Stimulated activated CD4-positive, alpha-beta T cell treated with anti-CD3 and anti-CD28 coated beads, Interleukin-2, amount 100 ng/mL, for 4 hours (primary cell): ENCODE measurements around the gene FOXP1.

Source experiments
- DNase-seq: peaks from one replicate; pipeline ENCODE4 v3.0.0-alpha.2; 2020; ENCODE audit warnings: low read depth

The FOXP1 gene

DNA sequence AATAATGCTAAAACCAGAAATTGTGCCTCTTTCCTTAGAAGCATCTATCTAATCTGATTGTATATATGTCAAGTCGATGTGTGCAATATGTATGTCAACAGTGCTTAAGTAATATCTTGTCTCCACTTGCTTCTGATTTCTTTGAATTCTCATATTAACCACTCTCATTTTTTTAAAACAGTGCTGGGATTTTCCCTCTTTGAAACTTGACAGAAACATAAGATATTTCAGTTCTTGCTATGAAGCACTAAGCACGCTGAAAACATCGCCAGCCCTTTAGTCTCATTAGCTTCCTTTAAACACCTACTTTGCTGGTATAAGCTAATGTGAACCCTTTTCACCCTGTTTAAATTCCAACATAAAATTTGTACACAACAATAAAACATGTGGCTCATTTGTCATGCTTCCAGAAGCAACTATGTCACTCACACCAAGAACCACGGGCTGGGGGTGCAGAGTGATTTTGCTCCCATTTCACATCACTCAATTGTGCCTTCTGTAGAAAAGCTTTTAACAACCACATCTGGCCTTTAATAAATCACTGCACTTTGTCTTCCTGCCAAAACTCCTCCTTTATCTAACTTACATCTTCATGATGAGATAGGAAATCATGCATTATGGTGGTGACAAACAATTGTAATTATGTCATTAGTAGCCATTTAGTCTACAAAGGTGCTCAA lies 185.2 kb downstream of the FOXP1 start:
- no peak for DNase-seq

DNA sequence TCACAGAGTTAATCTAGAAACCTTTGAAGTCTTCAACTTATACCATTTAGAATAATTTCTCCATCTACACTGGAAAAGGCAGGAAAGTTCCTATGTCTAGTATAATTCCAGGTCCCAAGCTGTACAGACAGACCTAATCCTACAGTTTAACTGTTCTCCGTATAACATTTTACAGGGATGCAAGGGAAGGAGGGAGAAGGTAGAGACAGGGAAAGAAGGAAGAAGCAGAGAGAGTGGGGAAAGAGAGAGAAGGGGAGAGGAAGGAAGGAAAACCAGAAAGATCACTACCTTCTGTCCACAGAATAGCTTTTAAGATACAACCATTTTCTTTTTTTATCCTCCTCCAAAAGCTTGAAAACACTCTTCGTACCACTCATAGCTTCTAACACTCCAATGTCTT lies 185.8 kb downstream of the FOXP1 start:
- DNase-seq: no peak

DNA sequence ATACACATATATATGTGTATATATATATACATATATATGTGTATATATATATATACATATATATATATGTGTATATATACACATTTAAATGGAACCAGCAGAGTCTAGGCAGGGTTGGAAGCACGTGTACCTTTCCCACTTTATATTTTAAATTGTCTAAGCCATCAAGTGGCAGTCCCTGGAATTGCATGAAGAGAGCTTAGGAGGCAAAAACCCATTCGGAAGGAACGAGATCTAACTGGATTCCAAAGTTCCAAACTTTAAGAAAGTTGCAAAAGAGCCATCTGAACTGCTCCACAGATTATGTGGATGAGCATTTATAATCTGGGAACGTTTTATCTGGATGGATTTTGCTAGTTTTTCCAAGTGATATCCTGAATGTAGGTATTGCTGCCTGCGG lies 186.5 kb downstream of the FOXP1 start:
- DNase-seq: no peak

DNA sequence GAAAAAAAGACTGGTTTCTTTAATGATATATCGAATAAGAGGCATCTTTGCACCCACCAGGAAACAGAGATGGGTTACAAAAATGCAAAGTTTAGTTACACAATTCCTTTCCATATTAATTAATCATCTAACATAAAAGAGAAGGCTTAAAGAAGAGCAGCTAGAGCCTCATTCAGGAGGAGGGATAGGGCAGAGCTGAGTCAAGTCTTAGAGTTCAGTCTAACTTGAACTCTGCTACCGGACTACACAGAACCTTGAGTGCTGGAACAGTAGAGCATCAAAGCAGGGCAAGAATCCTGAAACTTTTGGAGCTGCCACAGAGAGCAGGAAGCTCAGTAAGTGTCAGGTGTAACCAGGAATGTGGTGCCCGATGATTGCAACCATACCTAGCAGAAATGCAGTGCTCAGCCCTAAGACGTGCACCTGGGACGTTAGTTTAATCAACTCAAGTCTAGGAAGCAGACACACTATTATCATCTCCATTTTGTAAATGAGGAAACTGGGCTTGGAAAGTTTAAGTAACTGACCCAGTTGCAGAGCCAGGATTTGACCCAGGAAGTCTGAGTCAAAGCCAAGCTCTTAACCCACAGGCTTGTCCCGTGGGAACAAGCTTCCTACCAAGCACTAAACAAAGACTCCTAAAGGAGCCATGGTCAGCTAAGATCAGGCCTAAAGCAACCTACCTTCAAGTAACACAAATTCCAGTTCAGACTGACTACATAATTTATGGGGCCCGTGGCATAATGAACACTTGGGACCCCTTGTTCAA lies 187.4 kb downstream of the FOXP1 start:
- no peak for DNase-seq

DNA sequence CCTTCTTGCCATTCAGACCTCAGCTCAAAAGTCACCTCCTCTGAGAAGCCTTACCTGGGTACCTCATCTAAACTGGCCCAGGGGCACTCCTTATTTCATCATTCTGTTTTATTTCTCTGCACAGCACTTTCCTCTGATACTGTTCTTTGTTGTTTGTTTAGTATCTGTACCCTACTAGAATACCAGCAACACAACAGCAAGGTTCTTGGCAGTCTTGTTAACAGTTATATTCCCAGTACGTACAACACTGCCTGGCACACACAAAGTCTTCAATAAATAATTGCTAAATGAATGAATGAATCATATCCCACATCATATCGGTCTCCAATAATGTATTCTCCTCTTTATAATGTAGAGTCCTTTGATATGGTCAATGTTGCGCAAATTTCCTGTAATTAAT lies 188.1 kb downstream of the FOXP1 start:
- no peak for DNase-seq

DNA sequence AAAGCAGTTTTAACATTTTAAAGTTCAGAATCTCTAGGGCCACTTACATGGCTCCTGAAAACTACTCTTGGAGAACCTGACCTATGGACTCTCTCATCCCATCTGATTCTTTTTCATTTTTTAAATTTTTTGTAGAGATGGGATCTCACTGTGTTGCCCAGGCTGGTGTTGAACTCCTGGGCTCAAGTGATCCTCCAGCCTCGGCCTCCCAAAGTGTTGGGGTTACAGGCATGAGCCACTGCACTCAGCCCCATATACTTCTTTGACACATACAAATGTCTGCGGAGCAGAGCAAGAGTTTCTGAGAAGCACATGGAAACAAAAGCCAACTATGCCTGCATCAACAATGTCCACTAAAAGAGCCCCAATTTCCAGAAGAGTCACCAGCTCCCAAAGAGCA lies 189.8 kb downstream of the FOXP1 start:
- no peak for DNase-seq

DNA sequence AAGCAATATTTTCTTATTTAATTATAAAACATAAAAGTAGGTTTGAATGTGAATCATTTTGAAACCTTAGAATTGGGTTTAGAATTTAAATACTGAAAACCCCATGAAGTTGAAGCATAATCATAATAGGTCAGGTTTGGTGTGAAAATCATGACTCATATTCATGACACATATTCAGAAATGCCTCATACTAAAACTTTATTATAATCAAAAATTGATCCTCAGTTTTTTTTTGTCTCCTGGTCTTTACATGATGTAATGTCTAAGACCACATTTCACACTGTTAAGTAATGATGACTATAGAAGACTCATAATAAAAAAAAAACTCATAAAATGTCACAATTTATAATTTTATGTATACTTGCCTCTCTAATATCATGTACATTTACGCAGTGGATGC lies 190.4 kb downstream of the FOXP1 start:
- no peak for DNase-seq

DNA sequence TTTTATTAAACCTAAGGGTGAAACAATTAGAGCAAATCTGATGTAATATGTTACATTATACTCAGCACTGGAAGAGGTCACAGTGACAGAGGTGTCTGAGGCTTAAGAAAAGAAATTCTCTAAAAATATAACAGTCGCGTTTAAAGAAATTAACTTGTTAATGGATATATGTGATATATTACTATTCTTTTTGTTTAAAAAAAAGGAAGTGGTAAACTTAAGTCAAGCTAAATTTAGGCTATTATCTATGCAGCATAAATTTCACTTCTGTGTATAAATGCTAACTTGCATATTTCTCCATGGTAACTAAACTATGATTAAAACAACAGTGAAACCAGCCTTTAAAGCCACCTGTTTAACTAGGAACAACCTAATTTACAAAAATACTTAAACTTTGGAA lies 191.3 kb downstream of the FOXP1 start:
- DNase-seq: no peak

DNA sequence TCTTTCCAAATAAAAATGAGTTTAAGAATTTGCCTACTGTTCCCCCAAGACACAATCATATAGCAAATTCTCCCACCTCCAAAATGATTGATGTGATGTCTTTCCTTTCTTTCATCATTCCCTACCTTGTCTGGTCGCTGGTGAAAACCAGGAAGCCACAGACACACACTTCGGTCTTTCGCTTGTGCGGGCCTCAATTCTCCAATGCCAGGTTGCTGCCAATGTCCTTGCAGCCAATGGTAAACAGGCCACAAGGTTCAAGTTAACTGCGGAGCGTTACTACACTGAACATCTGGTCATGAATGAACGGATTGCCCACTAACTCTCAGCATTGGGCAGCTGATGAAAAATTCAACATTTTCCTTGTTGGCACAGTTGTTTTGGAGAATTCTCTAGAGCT lies 192.2 kb downstream of the FOXP1 start:
- no peak for DNase-seq

DNA sequence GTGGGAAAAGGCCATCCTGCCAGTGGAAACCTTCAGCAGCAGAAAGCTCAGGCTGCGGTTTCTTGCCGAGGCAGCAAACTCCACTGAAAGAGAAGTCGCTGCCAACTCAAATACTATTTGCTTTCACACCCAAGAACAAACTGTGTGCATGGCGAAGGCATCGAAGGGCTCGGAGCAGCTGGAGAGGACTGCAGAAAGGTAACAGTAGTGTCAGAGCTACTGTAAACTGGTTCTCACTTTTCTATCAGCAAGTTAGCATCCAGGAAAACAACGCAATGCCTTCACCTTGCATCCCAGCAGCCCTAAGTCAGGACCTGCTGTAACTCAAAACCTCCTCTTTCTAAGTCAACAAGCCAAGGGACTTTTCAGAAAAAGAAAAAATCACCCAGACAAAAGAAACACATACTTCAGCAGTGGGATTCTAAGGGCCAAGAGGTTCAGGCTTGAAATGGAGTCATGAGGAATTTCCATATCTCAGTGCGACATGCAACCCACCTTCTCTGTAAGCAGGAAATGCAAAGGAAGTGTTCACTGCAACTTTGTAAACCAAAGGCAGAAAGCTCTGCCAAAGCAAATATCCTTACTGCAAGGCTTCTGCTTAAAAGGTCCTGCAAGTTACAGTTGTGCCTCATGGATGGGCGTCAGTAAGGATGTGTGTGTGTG lies 193.5 kb downstream of the FOXP1 start:
- no peak for DNase-seq

DNA sequence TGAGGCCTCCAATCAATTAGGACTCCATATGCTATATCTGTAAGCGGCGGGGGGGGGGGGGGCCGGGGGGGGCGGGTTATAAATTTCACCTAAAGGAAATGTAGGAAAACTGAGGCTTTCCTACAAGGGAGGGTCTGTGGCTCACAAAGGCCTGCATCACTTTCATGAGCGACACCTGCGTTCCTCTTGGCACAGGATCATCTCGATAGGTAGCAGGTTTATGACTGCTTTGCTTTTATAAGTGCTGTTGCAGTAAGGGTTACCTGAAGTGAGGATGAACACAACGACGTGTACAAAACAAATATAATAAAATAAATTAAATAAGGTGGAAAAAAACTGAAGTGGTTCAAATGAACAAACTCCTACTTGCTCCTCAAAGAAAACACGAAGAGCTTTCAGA lies 194.3 kb downstream of the FOXP1 start:
- no peak for DNase-seq

DNA sequence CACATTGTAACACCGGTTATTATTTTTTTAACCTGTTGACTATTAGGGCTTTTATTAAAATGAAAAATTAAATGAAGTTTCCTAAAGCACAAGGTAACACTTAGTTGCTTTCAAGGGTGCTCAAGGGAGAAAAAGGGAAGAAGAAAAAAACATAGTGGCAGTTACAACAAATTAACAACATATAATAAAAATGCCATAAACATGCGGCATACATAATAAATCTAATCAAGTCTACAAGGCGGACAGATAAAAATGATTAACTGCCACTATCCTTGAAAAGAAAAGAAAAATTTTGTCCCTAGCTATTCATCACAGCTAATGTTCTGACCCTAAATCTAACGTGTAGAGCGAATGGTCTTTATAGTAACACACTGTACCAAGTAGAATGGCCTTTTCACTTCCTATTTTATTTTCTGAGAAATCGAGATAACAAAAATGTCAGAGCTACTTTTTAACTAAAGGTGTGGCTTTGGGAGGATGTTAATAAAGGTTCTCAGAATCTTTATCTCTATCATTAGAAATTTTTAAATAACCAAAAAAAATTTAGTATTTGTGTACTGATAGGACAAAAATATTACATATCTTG lies 194.9 kb downstream of the FOXP1 start:
- no peak for DNase-seq

DNA sequence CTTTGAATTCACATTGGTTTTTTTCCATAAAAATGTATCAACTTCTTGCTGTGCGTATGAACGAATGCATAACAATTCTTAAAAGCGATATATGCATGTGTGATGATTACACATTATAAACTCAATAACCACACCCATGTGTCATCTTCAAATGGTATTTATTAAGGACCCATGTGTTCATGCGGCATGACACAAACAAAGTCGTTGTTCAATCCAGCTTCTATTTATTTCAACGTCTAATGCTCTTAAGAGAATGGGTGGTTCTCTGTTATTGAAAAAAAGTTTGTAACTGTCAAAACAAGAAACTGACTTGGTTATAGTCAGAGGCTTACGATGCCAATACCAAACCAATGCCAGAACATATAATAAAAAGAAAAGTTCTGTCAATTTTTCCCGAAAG lies 195.9 kb downstream of the FOXP1 start:
- no peak for DNase-seq

DNA sequence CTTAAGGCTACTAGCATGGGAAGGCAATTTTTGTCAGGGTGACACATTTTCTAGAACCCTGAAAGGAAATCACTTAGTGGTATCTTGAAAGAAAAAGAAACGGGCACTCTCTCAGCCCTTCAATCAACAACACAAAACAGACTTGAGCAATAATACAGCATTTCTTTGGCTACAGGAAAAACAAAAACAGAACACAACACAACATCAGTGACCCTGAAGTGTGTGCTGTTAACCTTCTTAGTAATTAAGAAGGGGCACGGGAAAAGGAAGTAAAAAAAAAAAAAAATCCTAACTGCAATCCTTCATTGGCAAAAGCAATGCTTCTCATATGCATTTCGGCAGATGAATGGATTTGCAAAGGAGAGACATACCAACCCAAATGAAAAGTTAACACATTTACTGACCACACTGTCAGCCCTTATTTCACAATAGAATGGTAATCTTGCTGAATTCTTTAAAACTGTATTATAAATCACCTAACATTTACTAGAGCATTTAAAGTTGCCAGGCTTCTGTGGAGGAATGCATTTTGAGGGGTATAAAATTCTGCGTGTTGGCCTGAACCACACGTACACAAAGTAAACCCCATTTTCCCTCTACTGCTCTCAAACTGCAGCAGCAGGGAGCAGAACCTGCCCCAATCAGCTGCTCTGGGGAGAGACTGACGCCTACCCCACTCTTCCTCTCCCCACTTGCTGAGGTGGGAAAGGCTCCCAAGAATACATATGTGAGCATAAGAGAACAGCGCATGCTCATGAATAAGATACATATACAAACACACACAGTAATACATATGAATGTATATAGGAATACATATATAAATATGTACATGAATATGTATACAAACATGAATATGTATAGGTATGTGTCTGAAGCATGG lies 198.5 kb downstream of the FOXP1 start:
- DNase-seq: no peak

DNA sequence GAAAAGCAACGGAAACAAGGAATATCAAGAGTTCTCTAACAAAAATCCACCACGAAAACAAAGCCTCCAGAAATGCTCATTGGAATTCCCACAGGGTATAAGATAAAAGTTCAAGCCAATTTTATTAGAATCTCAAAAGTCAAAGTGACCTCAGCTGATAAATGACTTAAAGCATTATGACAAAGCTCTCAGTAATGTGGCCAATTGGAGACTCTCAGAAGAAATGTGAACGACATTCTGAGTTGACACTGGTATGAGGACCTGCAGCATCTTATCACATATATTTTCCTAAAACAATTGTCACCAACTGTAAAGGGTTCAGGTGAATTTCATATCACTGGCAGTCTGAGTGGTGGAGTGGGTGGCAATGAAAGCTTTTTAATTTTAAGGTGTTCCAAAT lies 199.1 kb downstream of the FOXP1 start:
- no peak for DNase-seq

DNA sequence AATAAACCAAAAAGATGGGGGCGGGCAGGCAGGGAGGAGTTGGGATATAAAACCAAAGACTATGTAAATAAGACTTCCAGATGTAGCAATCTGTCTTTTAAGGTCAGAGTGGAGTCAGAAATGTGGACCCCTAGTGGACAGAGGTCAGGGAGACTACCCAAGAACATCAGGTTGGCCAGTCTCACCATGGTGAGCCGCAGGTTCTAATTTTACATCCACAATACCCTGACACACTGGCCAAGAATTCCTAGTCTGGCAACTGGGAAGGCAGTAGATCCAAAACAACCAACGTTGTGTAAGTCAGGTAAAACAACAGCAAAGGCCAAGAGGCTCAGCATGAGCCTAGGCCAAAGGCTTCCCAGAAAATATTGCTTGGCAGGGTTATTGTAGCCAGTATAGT lies 203.4 kb downstream of the FOXP1 start:
- no peak for DNase-seq

DNA sequence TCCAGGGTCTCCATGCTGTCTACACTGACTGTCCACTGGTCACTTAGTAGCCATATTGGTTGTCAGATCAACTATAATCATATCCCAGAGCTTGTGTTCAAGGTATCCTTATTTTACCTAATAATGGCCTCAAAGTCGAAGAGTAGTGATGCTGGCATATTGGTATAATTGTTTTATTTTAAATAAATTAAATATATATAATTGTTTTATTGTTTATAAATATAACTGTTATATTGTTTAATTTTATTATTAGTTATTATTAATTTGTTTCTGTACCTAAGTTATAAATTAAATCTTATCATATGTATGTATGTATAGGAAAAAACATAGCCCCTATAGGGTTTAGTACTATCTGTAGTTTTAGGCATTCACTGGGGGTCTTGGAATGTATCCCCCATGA lies 205.0 kb downstream of the FOXP1 start:
- DNase-seq: no peak

DNA sequence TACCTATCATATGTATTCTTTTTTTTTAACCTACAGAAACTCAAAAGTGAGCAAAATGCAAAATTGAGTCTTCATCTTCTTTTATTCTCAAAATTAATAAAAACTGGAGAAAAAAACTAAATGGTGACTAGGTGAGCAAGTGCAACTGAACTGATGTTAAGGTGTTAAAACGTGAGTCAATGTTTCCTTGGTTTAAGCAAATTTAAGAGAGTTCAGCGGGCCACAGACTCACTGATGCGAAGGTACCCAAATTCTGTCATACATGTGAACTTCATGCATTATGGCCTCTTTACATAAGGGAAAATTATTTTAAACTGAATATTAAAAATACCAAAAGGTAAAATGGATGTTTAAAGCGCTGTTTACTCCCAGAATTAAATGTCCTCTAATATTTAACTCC lies 206.6 kb downstream of the FOXP1 start:
- no peak for DNase-seq

DNA sequence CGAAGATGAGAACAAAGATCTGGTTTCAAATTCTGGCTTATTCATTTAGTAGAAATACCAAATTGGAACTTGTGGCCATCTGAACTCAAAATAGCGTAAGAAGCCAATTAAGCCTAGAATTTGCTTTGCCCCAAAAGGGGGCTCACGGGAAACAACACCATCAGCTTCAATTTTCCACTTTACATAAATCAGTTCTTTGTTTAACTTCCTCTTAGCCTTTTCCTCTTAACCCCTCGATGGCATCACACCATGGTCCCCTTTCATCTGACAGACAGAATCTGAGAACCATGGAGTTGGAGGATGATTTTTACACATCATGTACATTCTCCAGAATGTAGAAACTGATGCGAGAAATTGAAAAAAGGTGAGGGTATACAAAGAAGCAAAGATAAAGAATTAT lies 207.0 kb downstream of the FOXP1 start:
- no peak for DNase-seq

DNA sequence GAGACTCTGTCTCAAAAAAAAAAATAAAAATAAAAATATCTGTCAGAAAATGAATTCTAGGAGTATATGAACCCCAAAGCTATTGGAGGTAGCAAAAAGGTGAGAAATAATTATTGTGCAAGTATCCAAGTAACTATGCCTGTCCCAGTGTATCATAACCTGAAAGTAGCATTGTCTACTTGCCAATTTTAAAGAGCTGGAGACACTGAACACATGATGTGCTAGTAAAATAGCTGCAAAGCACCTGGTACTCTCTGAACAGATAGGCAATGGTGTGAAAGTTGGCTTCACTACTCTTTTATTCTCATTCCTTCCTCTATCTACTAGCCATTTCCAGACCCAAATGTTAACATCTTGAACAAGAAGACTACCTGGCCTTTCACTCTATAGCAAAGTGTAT lies 208.9 kb downstream of the FOXP1 start:
- DNase-seq: no peak

DNA sequence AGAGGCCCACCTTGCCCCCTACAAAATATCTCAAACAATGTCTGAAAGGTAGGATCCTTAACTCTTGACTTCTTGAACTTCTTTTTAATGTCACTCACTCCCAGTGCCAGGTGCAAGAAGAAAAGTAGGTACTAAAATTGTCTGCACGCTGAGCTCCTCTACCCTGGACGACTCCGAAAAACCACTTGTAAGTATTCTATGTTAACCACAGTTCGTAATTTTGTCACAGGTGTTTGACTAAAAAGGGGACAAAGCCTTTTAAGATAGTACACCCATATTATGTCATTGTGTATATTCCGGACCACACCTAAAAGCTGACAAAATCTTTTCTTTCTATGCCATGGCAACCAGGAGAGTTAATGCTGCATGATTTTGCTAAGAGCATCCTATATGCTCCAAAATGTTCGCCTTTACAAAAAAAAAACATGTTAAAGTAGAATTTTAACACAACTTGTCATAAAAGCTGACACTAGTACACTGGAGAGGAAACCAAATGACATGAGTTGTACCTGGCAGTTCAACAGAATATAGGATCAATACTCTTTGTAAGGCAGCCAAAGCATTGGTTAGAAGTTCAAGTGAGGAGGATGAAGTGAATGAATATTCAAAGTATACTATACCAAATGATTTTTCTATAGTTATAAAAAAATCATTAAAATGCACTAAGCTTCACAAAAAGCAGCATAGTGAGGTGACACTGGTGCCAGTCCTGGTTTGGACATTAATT lies 210.5 kb downstream of the FOXP1 start:
- no peak for DNase-seq
